GM21390 (cell line): ENCODE measurements around the gene CCNK.
A peak's percentile ranks its signal among the peaks of the same experiment; 100 is the strongest.

Experiments
- ATAC-seq: cut with Tn5 transposase; IDR thresholded peaks from one replicate; pipeline ENCODE4 v1.9.1; 2021; ENCODE audit not compliant: unreplicated experiment

Gene CCNK

DNA sequence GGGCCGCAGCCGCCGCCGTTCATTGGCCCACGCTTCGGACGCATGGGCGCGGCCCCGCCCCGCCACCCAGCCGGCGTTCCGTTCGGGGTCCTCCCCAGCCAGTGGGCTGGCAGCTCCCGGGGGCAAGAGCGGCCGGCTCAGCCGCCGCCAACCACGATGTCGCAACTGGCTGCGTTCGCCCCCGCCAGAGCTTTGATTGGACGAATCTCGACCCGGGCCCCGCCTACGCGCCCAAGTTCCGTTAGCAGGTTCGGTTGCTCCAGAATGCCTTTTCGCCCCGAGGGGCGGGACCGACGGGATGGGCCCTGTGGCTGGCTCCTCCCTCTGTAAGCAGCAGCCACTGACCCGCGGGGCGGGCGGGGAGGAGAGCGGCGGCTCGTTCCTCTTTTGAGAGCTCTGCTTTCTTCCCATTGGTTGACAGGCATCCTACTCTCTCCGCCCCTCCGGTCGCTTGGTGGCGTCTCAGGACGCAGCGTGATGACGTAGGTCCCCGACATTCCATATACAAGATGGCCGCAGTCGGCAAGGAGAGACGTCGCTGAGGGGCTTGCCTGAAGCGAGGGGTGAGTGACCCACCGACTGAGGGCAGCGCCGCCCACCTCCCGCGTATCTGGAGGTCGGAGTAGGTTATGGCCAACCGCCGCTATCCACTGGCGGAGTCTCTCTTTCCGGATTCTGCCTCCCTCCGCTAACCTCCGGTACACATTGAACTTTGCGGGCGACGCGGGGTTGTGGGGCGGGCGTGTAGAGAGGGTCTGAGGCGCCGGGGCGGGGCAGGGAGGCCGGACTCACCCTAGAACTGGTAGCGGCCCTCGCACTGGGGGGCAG lies at the start of gene CCNK:
Gene CCNK (plus strand): TSS at position 493 of the 828 bp plus-strand sequence. CDS start 11,269 bp downstream, outside the sequence.
- peak; percentile 85 for ATAC-seq

DNA sequence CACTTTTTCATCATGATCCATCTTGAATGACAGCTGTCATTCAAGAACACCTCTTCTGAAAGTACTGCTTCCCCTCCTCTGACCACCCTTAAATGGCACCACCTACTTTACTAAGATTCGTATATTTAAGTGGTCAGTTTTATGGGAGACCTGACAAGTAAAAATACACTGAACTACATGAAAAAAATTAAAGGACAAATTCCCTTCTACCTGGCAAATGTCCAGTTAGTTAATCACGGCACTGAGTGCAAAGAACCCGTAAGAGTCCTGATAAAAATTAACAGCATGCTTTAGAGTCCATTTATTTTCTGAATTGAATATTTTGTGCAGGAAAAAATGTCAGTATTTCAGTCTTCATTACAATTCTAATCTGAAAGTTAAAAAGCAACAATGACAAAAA lies 49.2 kb upstream of the CCNK start:
- no peak for ATAC-seq

DNA sequence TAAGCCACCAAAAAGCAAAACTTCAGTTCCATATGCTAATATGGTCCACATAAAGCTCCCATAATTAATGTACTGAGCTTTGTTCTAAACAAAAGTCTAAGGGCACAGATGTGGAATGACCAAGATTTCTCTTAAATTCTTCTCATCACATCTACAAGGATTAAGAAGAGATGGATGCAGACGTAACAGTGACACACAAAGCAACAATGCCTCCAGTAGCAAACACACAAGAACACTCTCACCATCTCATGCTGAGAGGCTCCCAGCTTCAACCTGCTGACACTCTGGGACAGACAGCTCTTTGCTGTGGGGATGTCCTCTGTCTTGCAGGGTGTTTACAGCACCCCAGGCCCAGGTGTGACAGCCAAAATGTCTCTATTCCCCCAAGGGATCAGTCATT lies 48.7 kb upstream of the CCNK start:
- no peak for ATAC-seq

DNA sequence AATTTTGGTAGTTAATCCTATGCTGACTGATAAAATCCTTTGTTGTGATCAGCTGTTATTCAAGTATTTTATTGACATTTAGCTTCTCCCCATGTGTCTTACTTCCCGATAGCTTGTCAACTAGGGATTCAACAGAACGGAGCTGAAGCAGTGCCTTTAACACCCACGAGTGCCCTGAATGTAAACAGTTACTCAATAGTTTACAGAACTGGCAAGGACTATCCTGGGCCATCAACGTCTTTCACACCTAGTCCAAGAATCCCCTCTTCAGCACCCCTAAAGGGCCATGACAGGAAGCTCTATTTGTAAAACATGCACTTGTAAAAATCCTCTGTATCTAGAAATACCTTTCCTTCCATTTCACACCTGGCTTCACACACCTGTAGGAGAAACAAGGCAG lies 45.9 kb upstream of the CCNK start:
- ATAC-seq: no peak

DNA sequence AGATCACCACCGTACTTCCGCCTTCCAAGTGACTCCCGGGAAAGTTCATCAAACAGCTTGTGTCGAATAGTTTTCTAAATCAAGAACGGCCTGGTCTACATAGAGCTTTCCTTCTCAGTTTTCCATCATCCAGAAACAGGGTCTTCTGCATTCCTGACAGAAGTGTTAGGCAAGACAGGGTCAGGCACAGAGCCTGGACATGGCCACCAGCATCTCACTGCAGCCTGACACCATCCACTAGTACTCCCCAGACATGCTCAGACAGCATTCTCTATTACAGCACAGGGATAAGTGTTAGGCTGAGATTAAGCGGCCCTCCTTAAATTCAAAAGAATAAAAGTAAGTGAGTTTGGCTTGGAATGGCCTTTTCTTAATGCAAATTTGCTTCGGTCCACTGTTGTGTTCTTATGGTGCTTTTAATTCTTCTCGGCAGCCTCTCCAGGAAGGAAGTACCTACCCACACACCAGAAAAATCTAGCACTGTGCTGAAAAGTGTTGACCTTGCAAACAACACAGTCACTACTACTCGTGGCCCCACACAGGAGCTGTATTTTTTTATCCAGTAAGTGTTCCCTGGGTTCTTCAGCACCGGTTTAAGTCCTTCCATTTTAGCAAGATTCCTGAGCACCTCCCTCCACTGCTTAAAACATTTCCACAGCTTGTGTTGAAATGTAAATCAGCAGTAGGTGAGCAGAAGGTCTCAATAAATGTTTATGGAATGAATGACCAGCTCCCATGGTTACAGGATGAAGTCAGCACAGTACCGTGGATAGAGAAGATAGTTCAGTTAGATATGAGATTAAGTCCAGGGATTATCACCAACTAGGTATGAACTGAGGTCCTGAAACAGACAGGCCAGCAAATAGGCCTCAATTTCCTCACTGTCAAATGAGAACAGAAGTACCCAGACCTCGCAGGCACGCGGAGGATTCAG lies 44.7 kb upstream of the CCNK start:
- no peak for ATAC-seq

DNA sequence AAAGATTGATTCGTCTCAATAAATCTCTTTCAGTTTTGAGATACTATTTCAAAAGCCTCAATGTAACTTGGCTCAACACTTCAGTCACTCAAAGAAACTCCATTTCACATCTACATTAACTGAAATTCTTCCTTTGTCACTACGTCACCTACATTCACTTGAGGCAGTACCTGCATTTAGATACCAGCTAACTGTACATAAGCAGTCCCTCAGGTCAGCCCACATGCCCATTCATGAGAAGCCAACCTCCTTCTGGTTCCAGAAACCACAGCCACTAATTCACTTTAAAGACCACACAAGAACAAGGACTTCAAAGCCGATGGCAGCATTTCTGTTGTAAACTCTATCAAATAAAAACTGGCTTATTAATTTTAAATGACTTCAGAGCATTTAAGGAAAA lies 43.5 kb upstream of the CCNK start:
- ATAC-seq: no peak

DNA sequence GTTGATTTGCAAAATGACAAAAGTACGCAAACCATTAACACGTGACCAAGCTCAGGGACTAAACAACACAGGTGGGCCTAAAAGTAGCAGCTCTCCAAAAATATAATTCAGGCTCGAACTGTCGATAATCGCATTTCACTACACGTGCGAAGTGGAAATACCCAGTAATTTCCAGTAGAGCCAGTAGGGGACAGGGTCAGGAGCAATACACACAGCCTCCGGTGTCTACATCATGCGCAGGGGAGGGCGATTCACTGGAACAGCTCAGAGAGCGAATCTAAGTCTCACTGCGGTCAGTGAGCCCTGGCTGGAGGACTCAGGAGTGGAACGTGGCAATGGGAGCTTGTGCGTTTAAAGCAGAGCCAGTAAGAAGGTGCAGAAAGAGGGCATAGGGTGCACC lies 40.9 kb upstream of the CCNK start:
- ATAC-seq: no peak

DNA sequence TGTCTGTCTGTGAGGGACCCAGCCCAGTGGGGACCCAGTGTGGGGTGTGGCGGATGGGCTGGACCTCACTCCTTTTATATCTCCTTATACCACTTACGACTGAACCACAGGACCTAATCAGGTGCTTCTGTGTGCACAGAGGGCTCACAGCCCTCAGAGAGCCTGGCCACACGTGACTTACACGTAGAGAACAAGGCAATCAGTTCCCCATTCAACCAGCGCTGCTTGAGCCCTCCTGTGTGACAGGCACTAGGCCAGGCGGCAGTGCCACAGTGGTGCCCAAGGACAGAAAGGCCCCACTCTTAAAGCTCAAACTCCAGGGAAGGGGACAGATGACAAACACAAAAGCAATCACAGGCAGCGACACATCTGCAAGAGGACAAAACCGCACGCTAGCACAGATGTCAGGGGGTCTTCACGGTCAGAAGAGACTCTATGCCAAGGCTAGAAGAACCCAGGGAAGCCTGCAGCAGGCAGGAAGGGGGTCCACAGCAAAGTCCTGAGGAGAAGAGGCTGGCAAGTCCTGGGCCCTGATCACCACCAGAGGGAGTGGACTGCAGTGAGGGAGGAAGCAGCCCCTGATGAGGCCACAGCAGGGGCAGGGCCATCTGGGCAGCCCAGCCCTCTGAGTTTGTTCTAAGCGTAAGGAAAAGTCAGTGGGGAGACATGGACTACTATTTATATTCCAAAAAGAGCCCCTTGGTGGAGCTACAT lies 39.9 kb upstream of the CCNK start:
- ATAC-seq: no peak

DNA sequence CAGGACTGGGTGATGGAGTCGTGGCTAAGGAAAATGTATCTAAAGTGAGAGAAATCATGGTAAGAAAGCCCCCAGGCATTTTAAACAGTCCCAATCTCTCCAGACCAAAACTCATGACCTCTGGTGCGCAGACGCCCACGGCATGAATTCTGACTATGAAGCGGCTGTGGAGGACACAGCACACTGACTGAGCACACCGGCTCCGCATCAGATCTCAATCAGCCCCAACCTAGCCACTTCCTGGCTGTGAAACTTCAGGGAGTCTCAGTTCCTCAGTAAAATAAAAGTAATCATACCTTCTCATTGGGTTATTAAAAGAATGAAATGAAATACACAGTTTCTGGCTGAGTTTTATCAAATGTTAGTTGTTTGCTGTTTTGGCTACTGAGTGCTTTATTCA lies 39.3 kb upstream of the CCNK start:
- no peak for ATAC-seq

DNA sequence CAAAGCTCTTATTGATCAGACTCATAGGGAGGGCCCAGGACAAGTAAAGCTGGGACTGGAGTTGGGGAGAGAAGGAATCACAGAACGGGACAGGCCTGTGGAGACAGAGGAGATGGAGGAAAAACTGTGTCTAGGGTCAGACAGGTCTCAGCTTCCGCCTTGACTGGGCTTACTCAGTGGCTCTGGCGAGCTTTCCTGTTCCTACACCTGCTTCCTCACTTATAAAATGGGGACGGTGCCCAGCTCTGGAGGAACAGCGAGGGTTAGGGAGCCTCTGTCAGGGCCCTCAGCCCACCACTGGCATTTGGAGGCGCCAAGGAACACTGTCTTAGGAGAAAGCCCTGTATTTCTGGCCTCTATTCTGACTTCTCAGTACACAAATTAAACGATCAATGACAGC lies 35.3 kb upstream of the CCNK start:
- ATAC-seq: no peak

DNA sequence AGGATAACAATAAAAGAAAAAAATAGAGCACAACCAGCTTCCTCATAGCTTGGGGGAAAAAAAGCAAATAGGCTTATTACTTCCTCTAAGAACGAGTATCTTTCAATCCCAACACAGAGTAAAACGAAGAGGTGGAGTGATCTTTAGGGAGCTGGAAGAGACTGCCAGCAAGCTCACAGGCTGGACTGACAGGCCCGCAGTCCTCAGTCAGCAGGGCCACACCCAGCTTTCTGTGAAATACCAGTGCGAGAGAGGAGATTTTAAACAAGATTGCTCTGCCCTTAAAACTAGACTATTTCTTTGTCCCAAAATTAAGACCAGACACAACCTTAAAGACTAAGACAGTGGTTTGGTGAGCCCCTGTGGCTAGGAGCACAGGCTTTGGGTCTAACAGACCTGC lies 33.5 kb upstream of the CCNK start:
- ATAC-seq: no peak

DNA sequence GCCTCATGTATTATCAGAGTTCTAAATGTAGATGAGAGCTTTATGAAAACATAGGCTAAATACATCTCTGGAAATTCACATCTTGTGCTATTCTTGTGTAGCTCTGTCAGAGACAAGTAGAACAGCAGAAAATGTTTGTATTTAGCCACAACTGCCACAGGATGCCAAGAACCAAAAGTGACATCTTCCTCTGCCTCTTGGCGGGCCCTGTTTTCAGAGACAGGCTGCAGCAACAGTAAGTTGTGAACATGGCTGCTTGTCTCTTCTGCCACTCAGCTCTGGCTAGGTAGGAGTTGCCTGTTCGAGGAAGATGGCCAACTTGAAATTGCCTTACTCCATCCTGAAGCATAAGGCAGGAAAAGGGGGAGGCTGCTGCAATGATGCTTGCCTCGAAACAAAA lies 30.9 kb upstream of the CCNK start:
- ATAC-seq: no peak

DNA sequence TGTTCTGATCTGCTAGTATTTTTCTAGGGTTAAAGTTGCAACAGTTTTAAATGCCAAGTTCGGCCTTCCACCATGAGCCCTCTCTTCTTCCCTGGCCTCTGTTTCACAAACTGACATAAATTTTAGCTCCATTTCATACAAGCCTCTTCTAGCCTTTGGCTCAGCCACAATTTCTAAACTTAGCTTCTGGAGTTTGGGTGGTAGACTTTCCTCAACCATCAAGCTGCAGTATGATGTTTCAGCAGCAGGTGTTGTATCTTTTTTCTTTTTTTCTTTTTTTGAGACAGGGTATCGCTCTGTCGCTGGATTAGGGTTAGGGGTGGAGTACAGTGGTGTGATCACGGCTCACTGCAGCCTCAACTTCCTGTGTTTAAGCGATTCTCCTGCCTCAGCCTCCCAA lies 30.0 kb upstream of the CCNK start:
- ATAC-seq: no peak

DNA sequence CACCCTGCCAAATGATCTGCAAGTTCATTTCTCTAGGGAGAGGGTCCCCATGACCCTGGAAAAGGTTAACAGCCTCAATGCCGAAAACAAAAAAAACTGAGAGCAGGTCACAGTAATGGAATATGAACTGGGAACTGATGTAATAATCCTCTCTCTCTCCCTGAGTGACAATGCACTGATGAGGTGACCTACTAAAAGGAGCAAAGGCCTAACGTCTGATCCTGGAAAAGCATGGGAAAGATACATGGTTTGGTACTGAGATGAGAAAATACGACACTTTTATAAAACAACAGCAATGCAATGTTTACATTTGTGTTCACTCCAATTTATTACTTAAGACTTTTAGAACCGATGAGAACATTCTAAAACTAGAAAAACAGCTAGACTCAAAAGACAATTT lies 28.2 kb upstream of the CCNK start:
- ATAC-seq: no peak

DNA sequence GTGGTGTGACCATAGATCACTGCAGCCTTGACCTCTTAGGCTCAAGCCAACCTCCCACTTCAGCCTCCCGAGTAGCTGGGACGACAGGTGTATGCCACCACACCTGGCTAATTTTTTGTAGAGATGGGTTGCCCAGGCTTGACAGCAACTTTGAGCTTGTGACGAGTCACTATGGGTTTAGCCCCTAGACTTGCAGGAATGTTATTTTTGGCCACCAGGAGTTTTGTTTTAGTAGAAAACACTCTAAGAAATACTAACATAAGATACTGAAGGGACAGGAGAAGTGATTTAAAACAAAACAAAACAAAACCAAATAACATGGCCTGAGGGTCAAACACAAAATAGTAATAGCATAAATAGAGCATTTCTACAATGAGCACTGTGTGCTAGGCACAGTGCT lies 27.0 kb upstream of the CCNK start:
- ATAC-seq: no peak

DNA sequence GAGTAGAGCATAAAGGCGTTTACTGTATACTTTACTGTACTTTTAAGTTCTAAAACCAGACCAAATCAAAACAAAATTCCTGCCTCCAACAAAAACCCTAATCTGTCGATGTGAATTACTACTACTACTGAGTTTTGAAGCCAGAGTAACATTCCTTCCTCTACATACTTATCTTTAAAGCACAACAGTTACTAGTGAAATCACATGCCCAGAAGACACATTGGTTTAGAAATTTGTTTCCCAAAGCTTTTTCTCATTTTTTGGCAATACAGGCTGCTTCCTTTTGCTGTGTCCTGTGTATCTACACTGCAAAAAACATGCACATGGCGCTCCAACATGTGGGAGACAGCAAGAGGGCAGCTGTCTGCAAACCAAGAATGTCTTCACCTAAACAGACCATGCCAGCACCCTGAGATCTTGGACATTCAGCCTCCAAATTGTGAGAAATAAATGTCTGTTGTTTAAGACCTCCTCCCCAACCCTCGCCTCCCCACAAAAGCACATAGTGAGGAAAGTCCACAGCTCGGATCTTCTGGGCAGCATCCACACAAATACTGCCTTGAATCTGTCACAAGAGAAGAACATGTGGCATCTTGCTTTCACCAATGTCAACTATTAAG lies 21.6 kb upstream of the CCNK start:
- ATAC-seq: no peak

DNA sequence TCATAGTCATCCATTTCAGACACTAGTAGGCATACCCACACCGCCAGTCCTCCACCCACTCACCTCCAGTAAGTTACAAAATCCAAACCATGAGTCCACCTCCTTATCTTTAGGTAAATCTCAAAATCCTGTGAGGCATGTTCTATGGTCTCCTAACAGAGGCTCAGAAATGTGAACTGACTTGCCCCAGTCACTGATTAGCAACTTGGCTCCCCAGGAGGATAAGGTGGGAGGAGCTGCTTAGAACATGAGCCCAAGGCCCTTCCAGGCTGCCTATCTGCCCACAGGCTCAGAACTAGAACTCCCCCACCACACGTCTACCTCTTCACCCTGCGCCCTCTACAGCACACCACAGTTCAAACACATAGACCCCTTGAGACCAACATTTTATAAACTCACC lies 20.4 kb upstream of the CCNK start:
- ATAC-seq: no peak

DNA sequence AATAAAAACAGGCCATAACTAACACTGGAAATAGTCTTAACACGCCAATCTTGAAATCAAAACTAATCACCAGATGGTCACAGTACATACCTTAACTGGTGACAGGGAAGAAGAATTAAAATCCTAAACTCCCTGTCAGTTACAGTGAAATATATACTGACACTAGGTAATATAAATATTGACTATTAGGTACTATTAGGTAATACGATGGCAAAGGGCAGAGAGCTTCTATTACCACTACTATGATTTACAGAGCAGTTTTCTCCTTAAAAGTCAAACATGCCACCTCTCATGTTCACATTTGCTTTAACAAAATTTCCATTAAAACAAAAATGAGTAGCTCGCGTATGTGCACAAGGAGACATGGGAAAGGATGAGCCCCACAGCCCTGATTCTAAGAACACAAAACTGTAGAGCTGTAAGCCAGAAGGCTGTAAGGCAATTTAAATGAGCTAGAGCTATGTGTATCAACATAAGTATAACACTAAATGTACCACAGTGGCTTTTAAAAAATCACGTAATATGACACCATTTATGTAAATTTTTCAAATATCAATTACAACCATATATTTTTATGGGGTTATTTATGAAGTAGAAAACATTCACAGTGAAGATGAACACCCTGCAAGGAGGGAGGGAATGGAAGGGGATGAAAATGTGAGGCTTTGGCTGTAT lies 19.7 kb upstream of the CCNK start:
- ATAC-seq: no peak

DNA sequence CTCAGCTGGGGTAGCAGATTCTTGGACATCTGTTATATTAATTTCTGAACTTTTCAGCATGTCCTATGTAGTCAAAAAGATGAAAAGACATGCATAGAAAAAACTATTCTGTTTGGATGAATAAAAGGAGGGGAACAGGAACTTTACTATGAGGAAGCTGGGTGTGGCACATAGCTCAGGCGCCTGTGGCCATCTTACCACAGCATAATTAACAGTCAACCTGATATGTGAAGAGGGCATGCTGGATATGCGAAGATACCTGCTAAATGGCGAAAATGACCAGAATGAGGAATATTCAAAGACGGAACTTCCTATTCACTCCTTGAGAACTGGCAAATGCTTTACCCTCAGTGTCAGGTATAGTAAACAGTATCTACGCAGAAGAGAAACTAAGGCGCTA lies 19.0 kb upstream of the CCNK start:
- no peak for ATAC-seq

DNA sequence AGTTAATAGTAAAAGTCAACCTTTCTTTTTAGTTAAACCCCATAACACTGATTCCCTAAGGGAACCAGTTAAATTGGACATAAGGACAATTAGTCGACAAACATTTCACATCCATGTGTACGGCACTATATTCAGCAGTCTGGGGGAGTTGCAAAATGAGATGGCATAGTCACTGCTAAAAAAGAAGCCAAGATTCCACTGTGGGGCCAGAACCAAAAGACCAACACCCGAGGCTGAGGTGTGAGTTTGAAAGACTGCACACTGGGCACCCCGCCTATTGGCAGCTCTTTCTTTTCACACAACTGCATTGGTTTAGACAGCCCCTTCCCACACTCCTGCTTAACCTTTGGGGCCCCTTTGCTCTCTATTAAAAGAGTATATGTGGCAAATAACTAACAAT lies 17.2 kb upstream of the CCNK start:
- ATAC-seq: no peak

DNA sequence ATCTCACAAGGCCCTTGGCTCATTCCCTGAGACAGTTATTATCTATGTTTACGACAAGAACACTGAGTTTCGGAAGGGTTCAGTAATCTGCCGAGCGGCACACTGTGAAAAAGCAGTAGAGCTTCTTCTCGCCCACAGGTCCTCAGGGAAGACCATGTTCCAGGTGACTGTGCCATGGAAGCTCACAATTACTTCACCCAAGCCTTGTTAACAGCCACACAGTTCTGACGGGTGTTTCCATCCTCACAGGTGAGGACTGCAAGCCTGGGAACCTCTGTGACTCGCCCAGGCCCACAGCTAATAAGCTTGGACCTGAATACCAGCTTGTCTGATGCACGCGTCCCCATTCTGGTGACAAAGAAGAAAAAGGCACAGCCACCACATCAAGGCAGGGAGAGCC lies 15.9 kb upstream of the CCNK start:
- no peak for ATAC-seq
